OCI-LY3 (cell line): ENCODE results near the gene MINDY4.

Source experiments
- H2AFZ ChIP-seq: fragments of 200-600, 300-600 bp; shearing (Covaris generic); 2 replicates; pipeline ENCODE4 v1.6.0; 2014; ENCODE audit warnings: antibody characterized with exemption, low read depth, low read length
- H3K27ac ChIP-seq: fragments of 200-600, 300-600 bp; sonication (generic); 2 replicates; pipeline ENCODE4 v1.5.1; 2014; ENCODE audit warnings: mild to moderate bottlenecking, low read length, moderate library complexity, mixed read lengths
- H3K27me3 ChIP-seq: fragments of 200-600, 300-600 bp; sonication (generic); 2 replicates; pipeline ENCODE4 v1.6.1; 2014; ENCODE audit warnings: low read depth, low read length, mixed read lengths
- H3K36me3 ChIP-seq: fragments of 200-600, 300-600 bp; sonication (generic); replicated peaks from 2 replicates; pipeline ENCODE3; 2014; ENCODE audit warnings: low read depth, low read length, mixed read lengths
- H3K4me1 ChIP-seq: fragments of 300-600, 200-600 bp; sonication (generic); 2 replicates; pipeline ENCODE4 v1.6.1; 2014; ENCODE audit warnings: low read length, mixed read lengths
- H3K4me2 ChIP-seq: fragments of 200-600, 300-600 bp; sonication (generic); 2 replicates; pipeline ENCODE4 v1.6.1; 2014; ENCODE audit warnings: low read length, mixed read lengths
- H3K4me3 ChIP-seq: fragments of 300-600, 200-600 bp; sonication (generic); 2 replicates; pipeline ENCODE4 v1.5.1; 2014; ENCODE audit warnings: antibody characterized with exemption, mild to moderate bottlenecking, low read length, moderate library complexity
- H3K79me2 ChIP-seq: fragments of 300-600, 200-600 bp; shearing (Covaris generic); 2 replicates; pipeline ENCODE4 v1.6.1; 2014; ENCODE audit warnings: mild to moderate bottlenecking, low read length, mixed read lengths
- H3K9ac ChIP-seq: fragments of 300-600, 200-600 bp; shearing (Covaris generic); 2 replicates; pipeline ENCODE4 v1.6.0; 2014; ENCODE audit warnings: mild to moderate bottlenecking, low read length, moderate library complexity
- H3K9me3 ChIP-seq: fragments of 200-600, 300-600 bp; shearing (Covaris generic); 2 replicates; pipeline ENCODE4 v1.6.1; 2014; ENCODE audit warnings: low read length, mixed read lengths; ENCODE audit not compliant: insufficient read depth
- H4K20me1 ChIP-seq: fragments of 200-600, 300-600 bp; sonication (generic); 2 replicates; pipeline ENCODE4 v1.6.1; 2016; ENCODE audit warnings: low read length, mixed read lengths; ENCODE audit not compliant: insufficient read depth
- CTCF ChIP-seq: fragments of 200-600, 300-600 bp; sonication (generic); IDR thresholded peaks from 2 replicates; pipeline ENCODE4 v1.5.1; 2014; ENCODE audit warnings: antibody characterized with exemption, low read length, low read depth
- EZH2phosphoT487 ChIP-seq: fragments of 200-600 bp; shearing (Covaris generic); IDR thresholded peaks from 2 replicates; pipeline ENCODE4 v1.6.1; 2018; ENCODE audit warnings: antibody characterized with exemption, mixed run types, low read depth

Gene MINDY4

GRCh38 chr7:30922596-30922995 is 151.4 kb downstream of the MINDY4 start:
- Histone ChIP-seq H3K4me1 (no peaks in the 10 kb centered on the region), H3K27me3 (no peaks in the 10 kb centered on the region), H4K20me1 (no peaks in the 10 kb centered on the region), H3K36me3 (no peaks in the 10 kb centered on the region), H3K27ac (no peak overlapping the region), H2AFZ (no peak overlapping the region), H3K79me2 (no peaks in the 10 kb centered on the region), H3K4me3 (no peak overlapping the region), H3K9me3 (no peaks in the 10 kb centered on the region), H3K4me2 (no peak overlapping the region), H3K9ac (no peak overlapping the region)
- TF ChIP-seq EZH2phosphoT487 (no peak), CTCF (no peak)

GRCh38 chr7:30923009-30923773 is 152.0 kb downstream of the MINDY4 start:
- Histone ChIP-seq H3K27ac (no peak overlapping the region), H3K9ac (no peak overlapping the region), H3K9me3 (no peaks in the 10 kb centered on the region), H3K27me3 (no peaks in the 10 kb centered on the region), H4K20me1 (no peaks in the 10 kb centered on the region), H2AFZ (no peak overlapping the region), H3K4me3 (no peak overlapping the region), H3K4me2 (no peak overlapping the region), H3K36me3 (no peaks in the 10 kb centered on the region), H3K79me2 (no peaks in the 10 kb centered on the region), H3K4me1 (no peaks in the 10 kb centered on the region)
- TF ChIP-seq EZH2phosphoT487 (no peak), CTCF (no peak)

GRCh38 chr7:30923774-30924413 is 152.7 kb downstream of the MINDY4 start:
- Histone ChIP-seq H3K27me3 (no peaks in the 10 kb centered on the region), H3K79me2 (no peaks in the 10 kb centered on the region), H4K20me1 (no peaks in the 10 kb centered on the region), H3K9ac (no peak overlapping the region), H3K27ac (no peak overlapping the region), H3K4me3 (no peak overlapping the region), H3K4me1 (no peaks in the 10 kb centered on the region), H3K36me3 (no peaks in the 10 kb centered on the region), H3K4me2 (no peak overlapping the region), H2AFZ (no peak overlapping the region), H3K9me3 (no peaks in the 10 kb centered on the region)
- no peak for TF ChIP-seq CTCF
- no peak for TF ChIP-seq EZH2phosphoT487

GRCh38 chr7:30924624-30925023 is 153.4 kb downstream of the MINDY4 start:
- Histone ChIP-seq H3K36me3 (no peaks in the 10 kb centered on the region), H4K20me1 (no peaks in the 10 kb centered on the region), H3K4me1 (no peaks in the 10 kb centered on the region), H3K4me3 (no peak overlapping the region), H3K79me2 (no peaks in the 10 kb centered on the region), H2AFZ (no peak overlapping the region), H3K27ac (no peak overlapping the region), H3K9ac (no peak overlapping the region), H3K27me3 (no peaks in the 10 kb centered on the region), H3K9me3 (no peaks in the 10 kb centered on the region), H3K4me2 (no peak overlapping the region)
- TF ChIP-seq EZH2phosphoT487, result no peak
- no peak for TF ChIP-seq CTCF
